EH (cell line): Measurements from ENCODE around the gene TSPAN10.
"Not testable (repeated sequence)": the region's sequence is repeated elsewhere in the genome, so short reads cannot be mapped to it uniquely, and the experiment has no call there.

ENCODE experiments used
- DNase-seq: peaks from one replicate; pipeline ENCODE4 v3.0.0-alpha.2; 2015; ENCODE audit warnings: low read depth

Gene TSPAN10

GRCh38 chr17:81636505-81637288, at the start of gene TSPAN10, which contains the start of gene NPLOC4:
TSPAN10 (plus strand) TSS chr17:81637196; CDS start chr17:81642413, 5,217 bp downstream.
NPLOC4 (minus strand) TSS chr17:81637112; CDS start chr17:81636930, 182 bp downstream.
- DNase-seq: peak; percentile 84

DNA sequence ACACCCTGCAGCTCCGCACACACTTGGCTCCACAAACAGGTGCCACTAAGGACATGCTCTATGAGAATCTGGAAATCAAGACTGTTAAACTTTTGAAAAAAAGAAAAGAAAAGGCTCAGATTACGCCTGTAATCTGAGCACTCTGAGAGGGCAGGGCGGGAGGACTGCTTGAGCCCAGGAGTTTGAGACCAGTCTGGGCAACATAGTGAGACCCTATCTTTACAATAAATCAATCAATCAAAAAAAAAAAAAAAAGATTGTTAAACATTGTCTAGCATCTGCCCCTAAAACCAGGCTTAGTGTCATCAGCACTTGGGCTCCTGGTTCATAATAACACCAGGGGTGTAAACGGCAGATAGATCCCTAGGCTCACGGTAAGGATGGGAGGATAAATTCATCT, 47.4 kb upstream of the TSPAN10 start:
- no peak for DNase-seq

DNA sequence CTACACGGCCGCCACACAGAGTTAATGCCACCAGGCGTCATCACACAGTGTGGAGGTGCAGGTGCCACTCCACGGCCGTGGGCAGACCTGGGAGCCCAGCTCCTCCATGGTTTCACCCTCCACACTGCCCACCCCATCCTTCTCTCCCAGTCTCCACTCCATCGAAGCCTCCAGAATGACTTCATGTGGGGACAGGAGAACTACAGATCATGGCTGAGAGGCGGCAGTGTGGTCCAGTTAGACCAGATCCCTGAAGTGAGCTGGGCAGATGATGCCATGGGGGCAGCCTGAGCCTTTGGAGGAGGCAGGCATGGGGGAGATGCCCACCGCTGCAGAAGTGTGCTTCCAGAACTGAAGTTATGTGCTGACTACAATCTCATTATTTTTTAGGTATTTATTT, 46.9 kb upstream of the TSPAN10 start:
- no peak for DNase-seq

DNA sequence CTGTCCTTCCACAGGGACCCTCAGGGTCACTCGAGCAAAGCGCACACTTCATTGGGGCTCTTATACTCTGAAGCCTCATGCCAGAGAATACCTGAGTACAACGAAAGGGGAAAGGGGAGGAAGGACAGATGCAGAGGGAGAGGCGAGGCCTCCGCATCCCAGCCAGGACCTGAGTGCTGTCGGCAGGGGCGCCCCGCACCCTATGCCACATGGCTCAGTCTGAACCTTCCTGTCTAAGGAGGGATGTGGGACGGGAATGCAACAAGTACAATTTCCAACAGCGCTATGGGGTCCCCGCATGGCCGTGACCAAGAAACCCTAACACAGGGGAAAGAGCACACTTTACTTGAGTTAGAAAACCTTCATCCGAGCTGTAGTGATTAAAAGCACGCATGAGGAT, 45.0 kb upstream of the TSPAN10 start:
- no peak for DNase-seq

- DNase-seq: no peak
Observed at GRCh38 chr17:81593105-81593871, 43.7 kb upstream of the TSPAN10 start.

GRCh38 chr17:81599719-81600486, 37.1 kb upstream of the TSPAN10 start:
- DNase-seq: peak; percentile 89

DNA sequence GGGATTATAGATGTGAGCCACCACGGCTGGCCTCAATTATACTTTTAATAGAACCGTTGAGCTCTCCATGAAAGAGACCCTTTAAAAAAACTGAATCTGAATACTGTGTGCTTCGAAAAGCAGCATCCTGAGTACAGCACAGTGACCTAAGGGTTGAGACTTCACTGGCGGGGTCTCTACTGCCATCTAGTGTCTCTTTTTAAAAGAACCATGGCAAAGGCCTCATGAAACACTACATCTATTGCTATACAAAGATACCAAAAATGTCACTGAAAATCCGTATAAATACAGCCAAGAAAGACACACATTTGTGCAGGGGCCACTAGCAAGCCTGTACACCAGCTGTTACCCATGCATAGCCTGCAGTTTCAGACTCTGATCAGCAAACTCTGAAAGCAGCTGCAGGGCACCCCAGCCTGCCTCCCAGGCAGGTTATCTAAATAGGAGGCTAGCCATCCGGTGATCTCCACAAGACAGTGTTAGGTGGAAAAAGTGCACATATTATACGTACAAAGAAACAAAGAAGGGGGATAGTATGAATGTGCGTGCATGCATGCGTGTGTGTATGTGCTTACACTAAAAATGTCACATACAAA, 35.4 kb upstream of the TSPAN10 start:
- peak; percentile 82 for DNase-seq

DNA sequence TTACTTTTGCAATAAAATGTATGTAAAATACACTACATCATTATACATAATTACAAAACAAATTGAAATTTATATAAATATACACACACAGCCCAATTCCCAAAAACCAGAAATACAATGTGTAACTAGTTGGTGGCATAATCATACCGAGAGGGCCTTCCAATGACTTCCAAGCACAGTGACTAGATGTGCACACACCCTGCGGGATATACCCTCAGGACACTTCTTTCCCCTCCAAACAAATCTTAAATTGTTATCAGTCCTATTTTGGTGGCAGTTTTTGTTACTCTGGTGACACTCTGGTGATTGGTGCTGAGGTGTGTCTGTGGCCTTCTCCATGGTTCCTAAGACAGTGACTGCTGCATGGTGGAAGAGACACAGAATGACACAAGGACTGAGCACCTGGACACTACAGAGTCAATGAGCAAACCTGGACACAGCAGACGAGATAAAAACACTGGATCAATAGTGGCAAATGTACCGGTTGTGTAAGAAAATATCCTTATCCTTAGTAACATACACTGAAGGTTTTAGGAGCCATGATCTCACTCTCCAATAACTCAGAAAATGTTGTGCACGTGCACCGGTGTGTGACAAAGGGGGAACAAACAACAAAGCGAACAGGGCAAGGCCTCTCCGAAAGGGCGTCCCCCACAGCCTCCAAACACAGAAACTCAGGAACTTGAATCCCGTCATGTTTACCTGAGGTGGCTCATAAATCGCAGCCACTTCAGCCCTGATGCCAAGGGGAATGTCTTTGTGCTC, 33.0 kb upstream of the TSPAN10 start:
- no peak for DNase-seq

- peak; percentile 63 for DNase-seq
Observed at GRCh38 chr17:81607431-81607830, 29.6 kb upstream of the TSPAN10 start.

GRCh38 chr17:81608082-81608481, 28.9 kb upstream of the TSPAN10 start:
- DNase-seq: peak; percentile 25

GRCh38 chr17:81608605-81609004, 28.4 kb upstream of the TSPAN10 start:
- DNase-seq: no peak

DNA sequence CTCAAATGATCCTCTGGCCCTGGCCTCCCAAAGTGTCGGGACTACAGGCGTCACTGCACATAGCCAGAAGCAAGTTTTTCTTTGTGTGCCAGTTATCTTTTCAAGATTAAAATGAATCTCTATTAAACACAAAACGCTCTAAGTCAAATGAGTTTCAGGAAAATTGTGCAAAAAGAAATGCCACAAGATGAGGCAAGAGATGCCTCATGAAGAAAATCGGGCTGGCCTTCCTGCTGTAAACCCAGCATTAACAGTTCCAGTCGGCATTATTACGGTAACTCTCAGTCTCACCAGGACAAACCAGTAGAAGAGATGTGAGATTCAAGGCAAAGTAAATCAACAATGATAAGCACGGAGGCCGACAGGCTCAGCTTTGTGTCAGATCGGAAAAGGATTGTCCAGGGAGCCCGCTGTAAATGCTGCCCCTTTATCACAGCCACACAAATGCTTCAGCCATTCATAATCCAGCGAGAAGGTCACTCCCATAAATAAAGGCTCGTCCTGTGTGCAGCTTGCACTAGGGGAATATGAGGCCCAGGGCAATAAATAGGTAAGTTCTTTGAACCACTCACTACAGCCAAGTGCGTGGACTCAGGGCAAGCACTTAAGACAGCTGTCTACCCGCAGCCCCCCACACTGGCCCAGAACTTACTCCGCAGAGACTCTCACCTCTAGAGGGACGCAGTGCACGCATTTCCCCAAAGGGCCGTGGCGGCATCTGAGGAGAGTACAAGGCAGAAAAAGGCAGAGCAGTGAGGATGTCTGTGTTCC, 27.3 kb upstream of the TSPAN10 start:
- DNase-seq: no peak

GRCh38 chr17:81612172-81612970, 24.6 kb upstream of the TSPAN10 start:
- DNase-seq: no peak

DNA sequence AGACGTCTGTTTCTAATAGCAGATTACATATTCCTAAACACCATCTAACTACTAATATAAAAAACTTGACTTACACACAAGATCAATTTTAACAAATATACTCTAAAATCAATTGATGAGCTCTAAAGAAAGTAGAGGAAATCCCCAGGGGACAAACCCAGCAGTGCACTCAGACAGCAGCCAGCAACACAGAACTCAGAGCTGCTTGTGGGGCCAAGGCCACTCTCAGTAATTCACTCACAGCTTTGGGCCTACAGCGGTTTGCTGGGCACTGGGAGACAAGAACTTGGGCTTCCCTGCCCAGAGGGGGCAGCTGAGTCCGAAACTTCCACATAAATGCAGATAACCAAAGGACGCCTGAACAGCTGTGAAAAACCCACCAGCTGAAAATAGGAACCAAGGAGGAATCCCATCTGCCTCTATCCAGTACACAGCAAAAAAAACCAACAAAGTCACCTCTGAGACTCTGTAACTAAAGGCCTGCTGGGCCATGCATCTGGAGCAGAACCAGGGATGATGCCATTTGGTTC, 21.5 kb upstream of the TSPAN10 start:
- DNase-seq: no peak

- no peak for DNase-seq
Observed at GRCh38 chr17:81616877-81617276, 20.1 kb upstream of the TSPAN10 start.

DNA sequence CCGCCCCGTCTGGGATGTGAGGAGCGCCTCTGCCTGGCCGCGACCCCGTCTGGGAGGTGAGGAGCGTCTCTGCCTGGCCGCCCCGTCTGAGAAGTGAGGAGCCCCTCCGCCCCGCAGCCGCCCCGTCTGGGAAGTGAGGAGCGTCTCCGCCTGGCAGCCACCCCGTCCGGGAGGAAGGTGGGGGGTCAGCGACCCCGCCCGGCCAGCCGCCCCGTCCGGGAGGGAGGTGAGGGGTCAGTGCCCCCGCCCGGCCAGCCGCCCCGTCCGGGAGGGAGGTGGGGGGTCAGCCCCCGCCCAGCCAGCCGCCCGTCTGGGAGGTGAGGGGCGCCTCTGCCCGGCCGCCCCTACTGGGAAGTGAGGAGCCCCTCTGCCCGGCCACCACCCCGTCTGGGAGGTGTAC, 18.7 kb upstream of the TSPAN10 start:
- not testable (repeated sequence) for DNase-seq

DNA sequence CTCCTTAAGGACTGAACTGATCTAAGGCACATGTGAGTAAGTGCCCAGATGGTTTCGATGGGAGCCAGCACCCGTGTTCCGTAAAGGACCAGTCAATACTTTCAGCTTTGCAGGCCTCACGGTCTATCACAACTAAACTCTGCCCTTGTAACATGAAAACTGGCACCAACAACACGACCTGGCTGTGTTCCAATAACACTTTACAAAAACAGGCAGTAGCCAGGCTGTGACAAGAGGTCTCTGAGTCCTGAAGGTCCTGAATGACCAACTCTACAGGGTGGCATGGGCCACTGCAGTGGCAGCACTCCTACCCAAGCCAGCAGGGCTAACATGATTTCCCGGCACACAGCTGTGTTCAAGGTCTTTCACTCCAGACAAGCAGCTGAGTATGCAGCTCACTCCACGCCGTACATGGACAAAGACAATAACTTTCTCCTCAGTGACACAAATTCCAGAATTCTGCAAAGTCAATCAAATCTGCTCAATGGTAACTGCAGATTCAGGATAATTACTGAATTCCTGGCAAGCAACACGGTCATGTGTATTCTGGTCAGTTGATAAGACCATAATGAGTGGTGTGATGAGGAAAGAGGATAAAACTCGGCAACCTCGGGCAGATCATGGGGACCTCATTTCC, 15.4 kb upstream of the TSPAN10 start:
- no peak for DNase-seq

DNA sequence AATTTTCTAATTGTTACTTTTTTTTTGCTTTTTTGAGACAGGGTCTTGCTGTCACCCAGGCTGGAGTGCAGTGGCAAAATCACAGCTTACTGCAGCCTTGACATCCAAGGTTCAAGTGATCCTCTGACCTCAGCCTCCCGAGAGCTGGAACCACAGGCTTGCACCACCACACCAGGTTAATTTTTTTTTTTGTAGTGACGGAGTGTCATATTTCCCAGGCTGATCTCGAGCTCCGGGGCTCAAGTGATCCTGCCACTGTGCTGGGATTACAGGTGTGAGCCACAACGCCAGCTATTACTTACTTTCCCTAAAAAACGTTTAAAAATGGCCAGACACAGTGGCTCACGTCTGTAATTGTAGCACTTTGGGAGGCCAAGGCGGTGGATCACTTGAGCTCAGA, 6.7 kb upstream of the TSPAN10 start:
- no peak for DNase-seq

DNA sequence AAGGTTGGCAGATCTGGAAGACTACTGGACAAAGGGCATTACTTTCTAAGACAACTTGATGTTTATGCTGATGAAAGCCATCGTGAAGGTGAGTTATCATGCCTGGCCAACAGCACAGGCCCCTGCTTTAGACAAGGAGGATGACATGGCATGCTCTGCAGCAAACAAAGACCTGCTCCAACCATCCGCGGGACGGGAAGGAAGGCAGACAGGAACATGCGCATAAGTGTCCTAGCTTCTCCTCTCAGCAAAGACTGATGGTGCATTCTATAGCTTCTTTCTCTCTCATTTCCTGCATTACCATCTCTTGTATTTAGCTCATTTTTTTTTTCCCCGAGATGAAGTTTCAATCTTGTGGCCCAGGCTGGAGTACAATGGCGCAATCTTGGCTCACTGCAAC, 5.5 kb upstream of the TSPAN10 start:
- no peak for DNase-seq
